Panc1 (cell line): ENCODE data around the gene PLD1. TPM values are rescaled to one million over a fixed set of nuclear protein-coding genes. Genes with fewer than 3 reads are reported as not detected.

Experiments used
- ATAC-seq: fragments of 200-7000 bp; cut with Tn5 transposase; 2 replicates; pipeline ENCODE4 v1.9.1; 2020; ENCODE audit warnings: mild to moderate bottlenecking, moderate library complexity
- BruUV-seq: library from RNA; stranded (reverse); fragments of 400-500 nt; replicated peaks from 2 replicates; lab custom pipeline; 2021; lab: Mats Ljungman, UMichigan
- CTCF ChIA-PET: fragments of 300-600 bp; sonication (Branson Sonifier 250); formaldehyde crosslinking; loops from one replicate; lab custom pipeline; 2022; ENCODE audit warnings: antibody characterized with exemption; lab: Charles Lee
- POLR2A ChIA-PET: fragments of 300-600 bp; sonication (Branson Sonifier 250); formaldehyde crosslinking; loops from one replicate; lab custom pipeline; 2022; ENCODE audit warnings: antibody characterized with exemption; lab: Charles Lee
- DNase-seq: peaks from one replicate; pipeline ENCODE4 v3.0.0-alpha.2; 2010; ENCODE audit warnings: low read depth, low spot score
- H3K27ac ChIP-seq: 2 replicates; pipeline ENCODE4 v1.5.1; 2011; ENCODE audit warnings: mild to moderate bottlenecking, low read length, inconsistent platforms
- H3K27me3 ChIP-seq: fragments of 200-500 bp; sonication (Bioruptor generic); 2 replicates; pipeline ENCODE4 v1.6.0; 2014; ENCODE audit warnings: low read length, inconsistent platforms; ENCODE audit not compliant: control insufficient read depth, insufficient read depth
- H3K36me3 ChIP-seq: fragments of 200-500 bp; sonication (Bioruptor generic); 2 replicates; pipeline ENCODE4 v1.5.1; 2014; ENCODE audit warnings: inconsistent platforms, mild to moderate bottlenecking, low read length, moderate library complexity; ENCODE audit not compliant: control insufficient read depth, insufficient read depth
- H3K4me1 ChIP-seq: 2 replicates; pipeline ENCODE4 v1.5.1; 2011; ENCODE audit warnings: inconsistent platforms, mild to moderate bottlenecking, low read length, moderate library complexity; ENCODE audit not compliant: control insufficient read depth, insufficient read depth
- H3K4me3 ChIP-seq, 2 experiments: 2 replicates each; pipeline ENCODE4 v1.5.1; 2011 to 2012; ENCODE audit warnings: low read depth in 2 of 2, low read length in 2 of 2, mild to moderate bottlenecking in 2 of 2, inconsistent platforms in 1 of 2, moderate library complexity in 1 of 2
- H3K9me3 ChIP-seq: fragments of 200-500 bp; sonication (Bioruptor generic); 2 replicates; pipeline ENCODE4 v1.5.1; 2014; ENCODE audit warnings: low read depth, mild to moderate bottlenecking, inconsistent platforms, low read length, moderate library complexity; ENCODE audit not compliant: control insufficient read depth, insufficient read depth
- POLR2AphosphoS5 ChIP-seq: IDR thresholded peaks from 2 replicates; pipeline ENCODE4 v1.6.1; 2012; ENCODE audit warnings: mild to moderate bottlenecking, low read depth, low read length, moderate library complexity
- SIN3A ChIP-seq: IDR thresholded peaks from 2 replicates; pipeline ENCODE4 v1.6.1; 2012; ENCODE audit warnings: low read depth, mild to moderate bottlenecking, low read length, moderate library complexity, borderline replicate concordance; ENCODE audit not compliant: insufficient read depth
- TCF7L2 ChIP-seq: IDR thresholded peaks from 2 replicates; pipeline ENCODE4 v1.6.1; 2011; ENCODE audit warnings: mild to moderate bottlenecking, low read depth, low read length, inconsistent platforms
- in situ Hi-C: cut with HindIII; loops from 2 replicates; pipeline ENCODE4 v1.10.0; 2016; ENCODE audit warnings: low sequenced_read_pairs, low pct_unique_long_range_greater_than_20kb
- intact Hi-C: fragments of 100-400 bp; cut with micrococcal nuclease; formaldehyde crosslinking; loops from one replicate; pipeline ENCODE4 v1.10.0; 2022; ENCODE audit not compliant: unreplicated experiment
- total RNA-seq: library from RNA; stranded (reverse); gene quantifications from one replicate; pipeline ENCODE4 v1.2.1, GENCODE V29; 2021; ENCODE audit not compliant: unreplicated experiment
- TF ChIP-seq, protein P1 (sequence below): fragments of 450-650 bp; IDR thresholded peaks from 2 replicates; pipeline ENCODE4 v1.5.1; 2017; ENCODE audit warnings: mild to moderate bottlenecking
- TF ChIP-seq, protein P2 (sequence below), 2 experiments: IDR thresholded peaks; 2 replicates each; pipeline ENCODE4 v1.6.1; 2011 to 2012; ENCODE audit warnings: low read depth in 2 of 2, control low read depth in 1 of 2, low read length in 1 of 2, mild to moderate bottlenecking in 1 of 2, moderate library complexity in 1 of 2; ENCODE audit not compliant: insufficient read depth in 1 of 2

The PLD1 gene
- total RNA-seq, 1 experiment from 2014 or later = 20.6 TPM

DNA sequence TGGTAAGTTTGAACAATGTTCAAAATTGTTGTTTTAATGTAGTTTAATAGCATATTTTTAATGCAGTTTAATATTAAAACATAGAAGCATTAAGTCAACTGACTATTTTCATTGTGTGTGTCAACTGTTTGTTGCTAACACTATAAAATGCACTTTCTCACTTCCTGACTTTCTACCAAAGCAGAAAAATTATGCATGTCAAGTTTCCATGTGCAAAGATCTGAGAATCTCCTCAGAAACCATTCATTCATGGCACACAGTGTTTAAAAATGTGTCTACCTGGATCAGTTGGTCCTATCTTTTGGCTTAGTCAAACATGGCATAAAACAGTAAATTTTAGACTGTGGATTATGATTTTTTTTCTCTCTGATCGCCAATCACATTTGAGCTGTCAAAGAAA lies 156.0 kb downstream of the PLD1 start:
- no TSS peak for BruUV-seq
- ChIA-PET POLR2A (interaction anchor here (0.6 kb wide), 2 partner anchors 104 to 279 kb away, joined by 4 to 7 read pairs; no protein-coding TSS in a partner anchor), CTCF (interaction anchor here (1.1 kb wide), 1 partner anchor 678 kb away, joined by 3 read pairs; no protein-coding TSS in a partner anchor)
- intact Hi-C loops (no loop called here), in situ Hi-C loops (no loop called here)
- DNase-seq (no peak), ATAC-seq (no peak)
- Histone ChIP-seq H3K4me3 (no peak overlapping the region), H3K27me3 (no peaks in the 10 kb centered on the region), H3K27ac (no peak overlapping the region), H3K9me3 (no peaks in the 10 kb centered on the region), H3K4me1 (no peaks in the 10 kb centered on the region), H3K36me3 (0 out of 2 replicates have a peak, but pooled peaks cover 3% of the 10 kb centered on the region)
- TF ChIP-seq TCF7L2 (no peak), SIN3A (no peak), POLR2AphosphoS5 (no peak)
- TF ChIP-seq, protein P1, sequence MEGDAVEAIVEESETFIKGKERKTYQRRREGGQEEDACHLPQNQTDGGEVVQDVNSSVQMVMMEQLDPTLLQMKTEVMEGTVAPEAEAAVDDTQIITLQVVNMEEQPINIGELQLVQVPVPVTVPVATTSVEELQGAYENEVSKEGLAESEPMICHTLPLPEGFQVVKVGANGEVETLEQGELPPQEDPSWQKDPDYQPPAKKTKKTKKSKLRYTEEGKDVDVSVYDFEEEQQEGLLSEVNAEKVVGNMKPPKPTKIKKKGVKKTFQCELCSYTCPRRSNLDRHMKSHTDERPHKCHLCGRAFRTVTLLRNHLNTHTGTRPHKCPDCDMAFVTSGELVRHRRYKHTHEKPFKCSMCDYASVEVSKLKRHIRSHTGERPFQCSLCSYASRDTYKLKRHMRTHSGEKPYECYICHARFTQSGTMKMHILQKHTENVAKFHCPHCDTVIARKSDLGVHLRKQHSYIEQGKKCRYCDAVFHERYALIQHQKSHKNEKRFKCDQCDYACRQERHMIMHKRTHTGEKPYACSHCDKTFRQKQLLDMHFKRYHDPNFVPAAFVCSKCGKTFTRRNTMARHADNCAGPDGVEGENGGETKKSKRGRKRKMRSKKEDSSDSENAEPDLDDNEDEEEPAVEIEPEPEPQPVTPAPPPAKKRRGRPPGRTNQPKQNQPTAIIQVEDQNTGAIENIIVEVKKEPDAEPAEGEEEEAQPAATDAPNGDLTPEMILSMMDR = no peak
- TF ChIP-seq, protein P2, sequence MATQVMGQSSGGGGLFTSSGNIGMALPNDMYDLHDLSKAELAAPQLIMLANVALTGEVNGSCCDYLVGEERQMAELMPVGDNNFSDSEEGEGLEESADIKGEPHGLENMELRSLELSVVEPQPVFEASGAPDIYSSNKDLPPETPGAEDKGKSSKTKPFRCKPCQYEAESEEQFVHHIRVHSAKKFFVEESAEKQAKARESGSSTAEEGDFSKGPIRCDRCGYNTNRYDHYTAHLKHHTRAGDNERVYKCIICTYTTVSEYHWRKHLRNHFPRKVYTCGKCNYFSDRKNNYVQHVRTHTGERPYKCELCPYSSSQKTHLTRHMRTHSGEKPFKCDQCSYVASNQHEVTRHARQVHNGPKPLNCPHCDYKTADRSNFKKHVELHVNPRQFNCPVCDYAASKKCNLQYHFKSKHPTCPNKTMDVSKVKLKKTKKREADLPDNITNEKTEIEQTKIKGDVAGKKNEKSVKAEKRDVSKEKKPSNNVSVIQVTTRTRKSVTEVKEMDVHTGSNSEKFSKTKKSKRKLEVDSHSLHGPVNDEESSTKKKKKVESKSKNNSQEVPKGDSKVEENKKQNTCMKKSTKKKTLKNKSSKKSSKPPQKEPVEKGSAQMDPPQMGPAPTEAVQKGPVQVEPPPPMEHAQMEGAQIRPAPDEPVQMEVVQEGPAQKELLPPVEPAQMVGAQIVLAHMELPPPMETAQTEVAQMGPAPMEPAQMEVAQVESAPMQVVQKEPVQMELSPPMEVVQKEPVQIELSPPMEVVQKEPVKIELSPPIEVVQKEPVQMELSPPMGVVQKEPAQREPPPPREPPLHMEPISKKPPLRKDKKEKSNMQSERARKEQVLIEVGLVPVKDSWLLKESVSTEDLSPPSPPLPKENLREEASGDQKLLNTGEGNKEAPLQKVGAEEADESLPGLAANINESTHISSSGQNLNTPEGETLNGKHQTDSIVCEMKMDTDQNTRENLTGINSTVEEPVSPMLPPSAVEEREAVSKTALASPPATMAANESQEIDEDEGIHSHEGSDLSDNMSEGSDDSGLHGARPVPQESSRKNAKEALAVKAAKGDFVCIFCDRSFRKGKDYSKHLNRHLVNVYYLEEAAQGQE (IDR thresholded peaks at IDR 0.05; ENCODE audit: insufficient read depth in 1 of 2, low read depth in 2 of 2, low read length in 1 of 2) = no peak

DNA sequence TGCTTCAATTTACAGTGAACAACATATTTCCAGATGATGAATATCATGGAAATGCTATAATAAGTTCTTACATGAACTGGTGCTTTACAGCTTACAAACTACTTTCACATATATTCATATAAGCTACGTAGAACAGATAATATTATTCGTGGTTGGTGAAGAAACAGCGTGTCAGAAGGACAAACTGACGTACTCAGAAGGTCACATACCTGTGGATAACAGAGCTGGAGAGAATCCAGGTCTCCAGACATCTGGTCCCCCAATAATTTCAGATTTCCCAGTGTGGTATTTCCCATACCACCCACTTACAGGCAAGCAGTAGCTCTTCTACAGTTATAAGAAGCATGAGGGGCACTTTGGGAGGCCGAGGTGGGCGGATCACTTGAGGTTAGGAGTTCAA lies 156.6 kb downstream of the PLD1 start:
- no peak overlapping the region for H3K4me3 ChIP-seq
- POLR2A ChIA-PET = interaction anchor here (0.6 kb wide), 2 partner anchors 103 to 279 kb away, joined by 4 to 7 read pairs; no protein-coding TSS in a partner anchor
- H3K27me3 ChIP-seq = no peaks in the 10 kb centered on the region
- BruUV-seq = no TSS peak
- no peak for DNase-seq
- H3K9me3 ChIP-seq = no peaks in the 10 kb centered on the region
- in situ Hi-C loops = no loop called here
- 0 out of 2 replicates have a peak, but pooled peaks cover 3% of the 10 kb centered on the region for H3K36me3 ChIP-seq
- TF ChIP-seq, protein P1 = no peak
- TF ChIP-seq SIN3A = no peak
- TF ChIP-seq, protein P2 (IDR thresholded peaks at IDR 0.05; ENCODE audit: insufficient read depth in 1 of 2, low read depth in 2 of 2, low read length in 1 of 2) = no peak
- no peak for TF ChIP-seq POLR2AphosphoS5
- no peak for TF ChIP-seq TCF7L2
- no peak overlapping the region for H3K27ac ChIP-seq
- H3K4me1 ChIP-seq = no peaks in the 10 kb centered on the region
- no peak for ATAC-seq
- intact Hi-C loops = no loop called here
- CTCF ChIA-PET = interaction anchor here (1.1 kb wide), 1 partner anchor 679 kb away, joined by 3 read pairs; no protein-coding TSS in a partner anchor
